HT-29 (cell line): ENCODE results near the gene MAP4K2. TPM values are rescaled to one million over a fixed set of nuclear protein-coding genes. Genes with fewer than 3 reads are reported as not detected.

Experiments used
- DNase-seq: peaks from one replicate; pipeline ENCODE4 v3.0.0-alpha.2; 2015; ENCODE audit warnings: low spot score
- total RNA-seq: library from RNA; depleted of rRNA; stranded (reverse); fragments of >200 nt; shearing (Covaris generic); gene quantifications from 2 replicates; pipeline ENCODE4 v1.2.3, GENCODE V29; 2014

MAP4K2 gene
- total RNA-seq, 1 experiment from 2014 or later = 57.0 TPM

DNA sequence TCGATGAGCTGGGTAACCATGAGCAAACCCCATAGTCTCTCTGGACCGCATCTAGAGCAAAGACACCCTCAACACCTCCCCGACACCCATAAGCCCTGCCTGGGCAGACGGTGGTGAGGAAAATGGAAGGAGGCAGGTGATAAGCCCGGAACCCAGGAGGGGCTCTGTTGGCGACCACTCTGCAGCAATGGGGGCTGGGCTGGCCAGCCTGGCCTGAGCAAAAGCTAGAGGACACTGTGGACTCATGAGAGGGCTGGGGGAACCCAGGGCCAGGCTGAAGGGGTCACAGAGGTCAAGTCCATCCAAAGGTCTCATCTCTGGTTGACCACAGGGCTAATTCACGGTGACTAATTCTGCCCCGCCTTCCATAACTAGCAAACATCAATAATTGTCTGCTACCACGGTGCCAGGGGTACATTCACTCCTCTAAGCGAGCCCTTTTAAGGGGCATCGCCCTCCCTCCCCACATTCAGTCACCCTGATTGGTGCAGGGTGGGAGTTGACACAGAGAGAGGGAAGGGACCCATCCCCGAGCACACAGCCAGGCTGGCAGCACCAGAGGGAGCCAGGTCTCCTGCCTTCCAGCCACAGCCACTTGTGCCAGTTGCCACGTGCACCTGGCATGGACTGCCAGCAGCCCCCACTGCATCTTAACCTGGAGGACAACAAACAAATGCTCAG, 47.2 kb downstream of the MAP4K2 start:
- no peak for DNase-seq

DNA sequence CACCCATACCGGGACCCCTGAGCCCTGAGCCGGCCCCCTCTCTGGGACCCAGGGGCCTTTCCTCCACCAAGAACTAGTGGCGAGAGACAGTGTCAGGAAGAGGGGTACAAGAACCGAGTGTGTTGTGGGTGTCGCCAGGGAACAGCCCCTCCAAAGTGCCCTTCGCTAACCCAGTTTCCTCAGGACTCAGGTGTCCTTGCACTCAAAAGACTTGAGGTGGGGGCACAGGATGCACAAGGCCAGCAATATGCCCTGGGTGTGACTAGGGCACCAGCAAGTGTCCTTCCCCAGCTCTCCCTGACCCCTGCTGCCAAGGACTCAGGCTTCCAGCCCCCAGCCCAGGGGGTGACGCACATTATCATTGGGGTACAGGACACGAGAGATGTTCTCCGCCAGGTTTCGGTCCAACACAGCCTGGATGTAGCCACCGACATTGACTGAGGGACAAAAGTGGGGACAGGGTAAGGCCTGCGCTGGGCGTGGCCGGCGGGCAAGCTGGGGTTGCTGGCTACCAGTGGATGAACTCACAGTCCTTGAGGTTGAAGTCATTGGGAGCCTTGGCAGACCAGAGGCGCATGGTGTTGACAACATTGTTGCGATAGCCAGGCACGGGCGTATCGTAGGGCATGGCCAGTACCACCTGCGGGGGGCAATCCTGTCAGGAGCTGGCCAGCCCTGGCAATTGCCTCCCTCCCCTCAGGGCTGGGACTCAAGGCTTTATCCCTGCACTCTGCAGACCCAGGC, 47.9 kb downstream of the MAP4K2 start:
- DNase-seq = no peak

DNA sequence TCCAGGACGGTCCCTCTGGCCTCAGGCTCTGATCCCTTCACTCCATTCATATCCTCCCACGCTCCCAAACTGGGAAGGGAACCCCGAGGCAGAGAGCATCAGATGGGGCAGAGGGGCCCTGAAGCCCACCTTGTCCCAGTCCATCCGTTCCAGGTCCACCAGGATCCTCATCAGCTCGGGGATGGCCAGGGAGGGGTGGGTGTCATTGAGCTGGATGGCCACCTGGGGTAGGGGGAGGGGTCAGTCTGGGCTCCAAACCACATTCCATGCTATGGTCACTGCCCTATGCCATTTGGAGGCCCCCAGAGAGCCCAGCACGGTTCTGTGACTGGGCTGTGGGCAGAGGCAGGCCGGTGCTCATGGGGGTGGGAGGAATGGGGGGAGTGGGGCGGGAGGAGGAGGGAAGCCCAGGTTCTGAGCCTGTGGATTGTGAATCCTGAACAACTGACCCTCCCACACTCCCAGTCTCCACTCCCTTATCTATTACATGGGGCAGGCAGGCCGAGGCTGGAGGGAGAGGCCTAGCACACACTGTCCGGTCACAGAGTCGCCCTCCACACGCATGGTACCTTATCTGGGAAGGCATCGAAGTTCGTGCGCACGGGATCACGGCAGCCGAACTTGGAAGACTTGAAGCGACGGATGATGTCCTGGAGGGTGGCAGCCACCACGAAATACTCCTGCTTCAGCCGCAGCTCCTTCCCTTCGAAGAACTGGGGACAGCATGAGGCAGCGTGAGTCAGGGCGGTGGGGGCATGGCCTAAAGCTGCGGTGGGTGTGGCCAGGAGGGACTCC, 48.7 kb downstream of the MAP4K2 start:
- no peak for DNase-seq

DNA sequence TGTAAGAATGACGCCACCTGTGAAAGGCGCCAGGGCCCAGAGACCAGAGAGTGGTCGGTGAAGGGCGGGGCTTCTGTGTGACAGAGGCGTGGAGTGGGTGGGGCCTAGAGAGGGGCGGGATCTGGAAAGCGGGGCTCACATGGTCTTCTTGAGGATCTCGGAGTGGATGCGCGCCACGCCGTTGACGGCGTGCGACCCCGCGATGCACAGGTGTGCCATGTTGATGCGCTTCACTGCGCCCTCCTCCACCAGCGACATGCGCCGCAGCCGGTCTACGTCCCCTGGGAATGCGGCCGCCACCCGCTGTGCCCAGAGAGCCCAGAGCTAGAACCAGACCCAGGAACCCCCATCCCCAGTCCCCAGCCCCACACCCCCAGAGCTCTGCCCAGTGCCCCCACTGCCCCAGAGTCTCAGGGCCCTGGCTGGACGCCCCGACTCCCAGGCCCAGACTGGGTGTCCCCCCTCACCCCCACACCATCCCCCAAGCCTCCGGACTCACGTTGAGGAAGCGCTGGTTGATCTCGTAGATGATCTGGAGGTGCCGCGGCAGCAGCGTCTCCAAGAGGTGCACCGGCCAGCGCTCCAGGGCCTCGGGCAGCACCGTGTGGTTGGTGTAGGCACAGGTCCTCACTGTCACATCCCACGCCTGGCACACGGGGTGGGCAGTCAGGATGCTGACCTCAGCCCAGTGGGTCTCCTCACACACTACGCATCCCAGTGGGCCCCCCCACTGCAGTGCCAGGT, 49.5 kb downstream of the MAP4K2 start:
- DNase-seq = no peak

DNA sequence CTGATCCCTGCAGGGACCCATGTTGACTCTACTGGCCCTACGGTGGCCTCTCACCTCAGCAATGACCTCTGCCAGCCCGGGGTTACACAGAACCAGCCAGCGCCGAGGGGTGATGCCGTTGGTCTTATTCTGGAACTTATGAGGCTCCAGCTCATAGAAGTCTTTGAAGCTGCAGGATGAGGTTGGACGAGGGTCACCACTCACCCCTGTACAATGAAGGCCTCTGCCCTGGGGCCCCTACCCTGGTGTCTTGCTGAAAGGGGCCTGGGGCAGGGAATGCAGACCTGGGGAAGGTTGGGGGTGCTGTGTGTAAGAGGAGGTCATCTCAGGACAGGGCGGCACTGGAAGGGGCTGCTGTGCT, 50.0 kb downstream of the MAP4K2 start:
- no peak for DNase-seq

DNA sequence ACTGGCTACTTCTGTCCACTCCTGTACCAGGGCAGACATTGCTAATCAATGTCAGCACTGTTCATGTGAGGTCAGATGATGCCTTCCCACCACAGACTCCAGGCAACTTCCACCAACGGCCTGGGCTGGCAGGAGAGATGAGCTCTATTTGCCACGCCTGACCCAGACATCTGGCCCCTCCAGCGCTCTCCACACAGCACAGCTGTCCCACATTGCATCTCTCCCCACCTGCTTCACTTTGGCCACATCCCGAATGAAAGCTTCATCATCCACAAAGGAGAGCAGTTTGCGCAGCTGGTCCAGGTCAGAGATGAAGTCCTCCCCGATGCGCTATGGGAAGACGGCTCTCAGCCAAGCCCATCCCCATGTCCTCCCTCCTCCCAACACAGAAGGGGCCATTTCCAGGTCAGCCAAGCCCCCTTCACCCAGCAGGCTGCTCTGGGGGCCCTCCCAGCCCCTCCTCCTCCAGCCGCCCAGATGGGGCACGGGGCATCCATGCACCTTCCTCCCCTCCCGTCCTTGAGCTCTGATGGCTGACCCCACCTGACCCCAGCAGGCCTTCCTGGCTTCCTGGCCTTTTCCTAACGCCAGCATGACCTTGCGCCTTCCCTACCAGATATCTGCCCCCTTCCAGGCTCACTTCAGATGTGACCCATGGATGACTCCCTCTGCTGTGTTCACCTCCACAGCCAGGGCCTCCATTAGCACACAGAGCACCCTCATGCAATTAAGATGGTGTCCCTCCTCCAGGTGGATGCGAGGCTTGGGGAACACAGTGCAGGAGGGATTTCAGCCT, 50.6 kb downstream of the MAP4K2 start:
- no peak for DNase-seq

DNA sequence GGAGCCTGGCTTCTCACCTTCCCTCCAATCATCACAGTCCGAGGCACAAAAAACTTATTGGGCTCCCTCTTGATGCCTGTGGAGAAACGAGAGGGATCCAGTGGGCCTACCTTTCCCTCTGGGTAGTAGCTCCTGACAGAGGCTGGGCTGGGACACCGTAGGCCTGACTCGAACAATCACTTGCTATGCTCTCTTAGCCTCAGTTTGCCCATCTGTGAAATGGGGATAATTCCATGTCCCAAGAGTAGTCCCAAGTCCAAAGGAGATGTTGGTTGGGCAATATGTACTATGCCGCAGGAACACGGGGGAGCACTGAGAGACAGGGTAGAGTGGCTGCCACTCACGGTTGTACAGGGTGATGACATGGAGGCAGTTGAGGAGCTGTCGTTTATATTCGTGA, 51.4 kb downstream of the MAP4K2 start:
- no peak for DNase-seq

DNA sequence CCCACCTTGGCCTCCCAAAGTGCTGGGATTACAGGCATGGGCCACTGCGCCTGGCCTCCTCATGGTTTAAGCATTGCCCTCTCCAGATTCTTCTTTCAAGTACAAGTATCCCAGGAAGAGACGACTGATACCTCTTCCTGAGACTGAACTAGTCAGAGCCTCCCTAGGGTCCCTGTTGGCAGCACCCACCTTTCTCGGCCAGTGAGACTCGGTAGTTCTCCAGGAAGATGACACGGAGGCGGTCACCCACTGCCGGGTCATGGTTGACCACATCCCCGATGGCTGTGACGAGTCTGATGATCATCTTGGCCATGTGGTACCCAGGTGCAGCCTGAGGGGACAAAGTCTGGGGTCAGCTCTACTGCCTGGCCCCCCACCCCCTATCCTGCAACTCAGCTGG, 51.9 kb downstream of the MAP4K2 start:
- DNase-seq = no peak

DNA sequence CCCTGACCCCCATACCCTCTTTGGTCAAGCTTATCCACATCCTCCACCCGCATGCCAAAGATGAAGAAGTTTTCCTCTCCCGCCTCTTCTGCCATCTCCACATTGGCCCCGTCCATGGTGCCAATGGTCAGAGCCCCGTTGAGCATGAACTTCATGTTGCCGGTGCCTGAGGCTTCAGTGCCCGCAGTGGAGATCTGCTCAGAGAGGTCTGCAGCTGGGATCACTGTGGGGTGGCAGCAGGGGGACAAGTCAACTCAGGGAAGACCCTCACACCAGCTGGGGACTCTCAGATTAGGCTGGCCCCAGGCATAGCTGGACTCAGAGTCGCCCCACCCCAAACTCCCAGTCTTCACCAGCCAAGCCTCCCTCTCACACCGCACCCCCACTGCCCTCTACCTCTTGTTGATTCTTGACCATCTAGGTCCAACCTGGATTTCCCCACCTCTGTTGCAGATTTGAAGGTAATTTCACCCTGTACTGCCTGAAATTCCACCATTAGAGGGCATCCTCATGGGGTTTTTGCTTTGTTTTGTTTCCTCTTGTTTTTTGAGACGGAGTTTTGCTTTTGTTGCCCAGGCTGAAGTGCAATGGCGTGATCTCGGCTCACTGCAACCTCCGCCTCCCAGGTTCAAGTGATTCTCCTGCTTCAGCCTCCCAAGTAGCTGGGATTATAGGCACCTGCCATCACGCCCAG, 52.5 kb downstream of the MAP4K2 start:
- DNase-seq = no peak

DNA sequence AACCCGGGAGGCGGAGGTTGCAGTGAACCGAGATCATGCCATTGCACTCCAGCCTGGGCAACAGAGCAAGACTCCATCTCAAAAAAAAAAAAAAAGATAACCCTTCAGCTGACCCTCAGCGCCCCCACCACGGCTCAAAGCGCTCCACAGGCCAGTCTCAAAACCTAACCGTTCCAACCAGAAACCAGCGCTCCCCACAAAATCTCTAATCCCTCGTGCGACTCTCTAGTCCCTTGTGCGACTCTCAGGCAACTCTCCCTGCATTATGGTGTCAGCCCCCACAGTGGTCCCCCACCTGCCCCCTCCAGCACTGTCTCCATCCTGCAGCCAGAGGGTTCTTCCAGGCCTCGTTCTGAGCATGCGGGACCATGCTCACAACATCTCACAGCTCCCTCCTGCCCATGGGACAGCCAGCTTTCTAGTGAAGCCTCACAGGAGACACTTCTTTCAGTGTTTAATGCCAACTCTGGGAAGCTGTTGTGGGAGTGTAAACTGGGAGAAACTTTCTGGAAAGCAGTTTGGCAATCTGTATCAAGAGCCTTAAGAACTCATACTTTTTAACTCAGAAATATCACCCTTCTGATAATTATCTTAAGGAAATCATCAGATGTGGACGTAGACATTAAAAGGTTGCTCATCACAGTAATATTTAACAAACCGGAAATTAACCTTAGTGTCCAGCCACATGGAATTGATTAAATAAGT, 54.9 kb downstream of the MAP4K2 start:
- DNase-seq = no peak

DNA sequence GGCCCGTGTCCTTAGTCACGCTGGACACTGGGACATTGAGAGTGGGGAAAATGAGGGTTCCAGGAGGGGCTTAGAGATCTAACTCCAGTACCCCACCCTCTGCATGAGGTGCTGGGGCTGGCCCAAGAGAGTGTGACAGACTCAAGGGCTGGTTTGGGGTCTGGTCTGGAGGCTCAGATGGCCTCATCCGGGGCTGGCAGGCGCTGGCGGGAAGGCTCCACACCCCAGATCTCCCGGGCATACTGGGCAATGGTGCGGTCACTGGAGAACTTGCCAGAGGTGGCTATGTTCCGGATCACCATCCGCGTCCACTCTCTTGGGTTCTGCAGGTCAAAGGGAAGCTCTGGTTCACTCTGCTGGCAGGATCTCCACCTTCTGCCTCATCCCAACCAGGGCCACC, 56.5 kb downstream of the MAP4K2 start:
- DNase-seq = no peak

DNA sequence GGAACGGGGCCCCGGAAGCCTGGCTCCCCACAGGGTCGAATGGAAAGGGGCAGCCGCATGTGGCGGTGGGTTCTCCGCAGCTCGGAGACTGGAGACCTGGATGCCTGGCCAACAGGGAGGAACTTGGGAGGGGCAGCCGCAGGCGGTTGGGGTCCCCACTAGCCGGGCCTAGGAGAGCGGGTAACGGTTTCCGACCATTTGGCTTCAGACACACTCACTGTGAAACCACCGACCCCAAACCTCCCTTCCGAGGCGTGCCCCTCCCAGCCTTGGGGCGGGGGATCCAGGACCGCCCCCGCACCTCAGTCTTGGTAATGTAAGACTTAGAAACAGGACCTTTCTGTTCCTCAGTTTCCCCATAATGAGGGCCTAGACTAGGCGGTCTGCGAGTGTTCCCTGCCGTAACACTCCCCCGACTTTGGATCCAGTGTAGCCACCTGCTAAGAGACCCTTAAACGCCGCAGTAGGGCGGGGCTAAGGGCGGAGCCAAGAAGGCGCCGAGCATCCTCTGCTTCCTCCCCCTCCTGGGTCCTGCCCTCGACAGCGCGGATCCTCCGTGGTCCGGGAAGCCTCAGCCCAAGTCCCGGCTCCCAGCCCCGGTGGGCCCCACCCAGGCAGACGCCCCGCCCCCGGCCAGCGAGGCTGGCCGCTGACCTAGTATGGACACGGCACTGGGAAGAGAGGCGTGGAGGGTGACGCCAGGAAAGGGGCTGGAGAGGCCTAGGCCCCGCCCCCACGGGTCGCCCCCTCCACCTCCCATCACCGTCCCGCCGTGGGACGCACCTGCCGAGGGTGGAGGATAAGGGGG, 57.3 kb downstream of the MAP4K2 start:
- DNase-seq = no peak

DNA sequence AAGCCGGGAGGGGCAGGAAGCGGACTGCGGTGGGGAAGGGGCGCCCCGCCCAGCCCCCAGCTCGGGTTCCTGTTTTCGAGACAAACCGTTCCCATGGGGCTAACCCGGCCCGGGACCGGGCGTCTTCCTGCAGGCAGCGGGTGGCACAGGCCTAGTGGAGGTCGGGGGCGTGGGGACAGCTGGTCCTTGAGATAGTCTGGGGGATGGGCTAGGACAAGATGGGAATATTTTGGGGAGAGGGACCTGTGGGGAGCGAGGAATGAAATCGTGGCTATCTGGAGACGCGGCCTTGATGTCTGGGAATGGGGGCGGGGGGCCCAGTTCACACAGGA, 57.9 kb downstream of the MAP4K2 start:
- DNase-seq = no peak

DNA sequence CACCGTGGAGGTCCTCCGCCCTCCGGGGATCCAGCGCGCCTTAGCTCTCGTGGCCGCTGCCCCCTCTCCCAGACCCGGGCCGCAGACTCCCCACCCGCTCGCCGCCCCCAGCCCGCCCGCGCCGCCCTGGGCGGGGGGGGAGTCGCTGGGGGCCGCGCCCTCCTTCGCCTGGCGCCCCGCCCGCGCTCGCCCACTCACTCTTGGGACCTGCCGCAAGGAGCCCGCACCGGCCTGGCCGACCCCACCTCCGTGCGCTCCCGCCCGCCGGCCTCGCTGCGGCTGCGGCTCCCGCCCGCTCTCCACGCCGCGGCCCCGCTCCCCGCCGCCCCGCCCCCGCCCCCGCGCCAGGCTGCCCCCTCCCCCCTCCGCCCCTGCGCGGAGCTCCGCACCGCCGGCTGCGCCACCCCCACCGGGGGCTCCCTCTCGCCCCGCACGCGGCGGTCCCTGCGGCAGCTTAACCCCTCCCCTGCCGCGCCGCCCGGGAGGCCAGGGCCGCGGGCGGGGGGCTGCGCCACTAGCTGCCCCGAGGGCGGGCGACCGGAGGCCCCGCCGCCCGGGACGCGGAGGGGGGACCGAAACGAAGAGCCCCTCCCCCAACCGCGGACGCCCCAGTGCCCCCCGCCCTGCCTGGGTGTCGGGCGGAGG, 58.3 kb downstream of the MAP4K2 start:
- DNase-seq = no peak

DNA sequence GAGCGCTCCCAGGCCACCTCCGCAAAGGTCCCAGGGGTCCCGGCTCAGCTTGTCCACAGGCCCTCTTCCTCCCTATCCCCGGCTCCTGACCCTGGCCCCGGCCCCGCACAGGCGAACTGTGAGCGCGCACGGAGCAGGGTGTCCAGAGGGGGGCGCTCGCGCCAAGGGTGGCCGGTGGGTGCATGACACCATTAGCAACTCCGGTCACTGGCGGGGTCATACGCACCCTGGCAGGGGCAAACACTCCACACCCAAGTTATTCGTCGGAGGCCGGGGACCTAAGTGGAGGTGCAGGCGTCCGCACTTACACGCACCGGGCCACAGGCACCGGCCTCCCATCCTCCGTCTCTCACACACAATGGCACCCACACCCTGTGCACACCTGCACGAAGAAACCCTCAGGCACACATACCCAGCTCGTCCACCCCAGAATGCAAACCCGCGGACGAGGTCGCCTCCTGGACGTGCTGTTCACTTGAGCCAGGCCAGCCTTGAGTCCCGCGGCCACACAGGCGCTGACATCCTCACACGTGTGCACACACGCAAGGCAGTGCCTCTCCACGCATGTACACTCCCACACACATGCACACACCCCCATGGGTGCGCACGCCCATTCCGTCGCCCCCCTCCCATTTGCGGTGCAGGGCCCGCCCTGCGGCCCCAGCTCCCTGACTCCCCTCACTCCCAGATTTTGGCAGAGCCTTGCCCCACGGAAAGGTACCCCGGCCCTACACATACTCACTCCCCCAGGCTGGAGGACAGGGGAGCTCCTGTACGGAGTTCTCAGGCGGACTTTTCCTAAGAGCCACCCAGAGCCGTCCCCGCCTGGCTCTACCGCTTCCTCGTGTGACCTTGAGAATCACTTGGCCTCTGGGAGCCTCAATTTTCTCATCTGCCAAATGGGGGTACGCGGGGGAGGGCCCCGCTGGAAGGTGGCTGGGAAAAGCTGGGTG, 59.1 kb downstream of the MAP4K2 start, which contains the start of gene RASGRP2:
Gene RASGRP2, minus strand, starts transcription at position 552 of the 953 bp plus-strand sequence. CDS start 1,276 bp downstream, outside the sequence.
- DNase-seq = peak; percentile 23

DNA sequence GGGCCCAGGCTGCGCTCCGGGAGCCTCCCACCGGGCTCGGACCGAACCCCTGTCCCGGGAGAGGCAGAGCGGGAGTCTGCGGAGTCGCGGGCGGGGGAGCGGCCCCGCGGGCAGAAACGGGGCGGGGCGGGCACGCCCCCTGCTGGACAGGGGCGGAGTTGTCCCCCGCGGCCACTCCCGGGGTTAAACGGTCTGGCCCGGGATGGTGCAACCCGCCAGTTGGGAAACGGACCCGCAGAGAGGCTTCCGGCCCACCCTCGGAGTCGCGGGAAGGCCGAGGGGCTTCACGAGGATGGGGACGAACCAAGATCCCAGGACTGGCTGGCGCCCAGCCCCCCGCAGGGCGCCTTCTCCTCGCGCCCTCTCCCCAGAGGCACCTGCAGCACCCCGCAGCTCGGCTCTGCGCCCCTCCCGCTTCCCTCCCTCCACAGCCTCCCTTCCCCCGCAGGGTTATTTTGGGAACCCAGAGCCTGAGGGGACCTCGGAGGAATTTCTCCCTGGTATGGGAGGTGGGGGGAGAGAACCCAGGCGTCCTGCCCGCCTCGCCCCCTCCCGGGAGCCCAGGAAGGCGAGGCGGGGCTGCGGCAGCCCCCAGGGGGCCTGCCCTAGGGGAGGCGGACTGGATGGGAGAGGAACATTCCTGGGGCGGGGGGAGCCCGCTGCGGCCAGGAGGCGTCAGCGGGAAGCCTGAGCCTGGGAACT, 60.0 kb downstream of the MAP4K2 start:
- DNase-seq = peak; percentile 58
